GM13977 (cell line): ENCODE measurements around the gene TPBGL.

Experiments used
- DNase-seq: peaks from one replicate; pipeline ENCODE4 v3.0.0; 2012; ENCODE audit warnings: low spot score
- CTCF ChIP-seq: IDR thresholded peaks from 2 replicates; pipeline ENCODE4 v1.5.1; 2012; ENCODE audit warnings: mild to moderate bottlenecking, control low read depth; ENCODE audit not compliant: insufficient read depth; ENCODE audit errors: extremely low read depth, missing control alignments
- in situ Hi-C: fragments of 300-500 bp; cut with MboI; formaldehyde crosslinking; loops from one replicate; pipeline ENCODE4 v1.12.0; 2022; ENCODE audit warnings: low sequenced_read_pairs, low pct_unique_long_range_greater_than_20kb, mixed read lengths, inconsistent platforms; ENCODE audit not compliant: unreplicated experiment

Gene TPBGL

GRCh38 chr11:75248924-75249256, 8.3 kb downstream of the TPBGL start:
- DNase-seq = no peak
- no peak for TF ChIP-seq CTCF
- in situ Hi-C loops = loop anchor here (25.0 kb wide), 1 partner anchor 88 kb away; no protein-coding TSS in a partner anchor

GRCh38 chr11:75249704-75250103, 9.1 kb downstream of the TPBGL start:
- no peak for DNase-seq
- in situ Hi-C loops = loop anchor here (25.0 kb wide), 1 partner anchor 88 kb away; no protein-coding TSS in a partner anchor
- no peak for TF ChIP-seq CTCF

GRCh38 chr11:75254326-75254725, 13.8 kb downstream of the TPBGL start:
- no peak for TF ChIP-seq CTCF
- no peak for DNase-seq
- in situ Hi-C loops = no loop called here

- in situ Hi-C loops = no loop called here
- DNase-seq = no peak
- TF ChIP-seq CTCF = no peak
Observed at GRCh38 chr11:75260396-75261170, 20.0 kb downstream of the TPBGL start.

- TF ChIP-seq CTCF = no peak
- DNase-seq = no peak
- in situ Hi-C loops = no loop called here
Observed at GRCh38 chr11:75261902-75262361, 21.4 kb downstream of the TPBGL start.

GRCh38 chr11:75262436-75262835, 21.9 kb downstream of the TPBGL start:
- in situ Hi-C loops = no loop called here
- DNase-seq = no peak

More at GRCh38 chr11:75262436-75262835, 21.9 kb downstream of the TPBGL start:
- no peak for TF ChIP-seq CTCF
